Esophagus squamous epithelium (tissue), 4 donors: Measurements from ENCODE around the gene IGSF10.

Experiments used
- POLR2A ChIP-seq, 4 donors: fragments of 450-650 bp; IDR thresholded peaks; one replicate each; pipeline ENCODE4 v1.6.1; 2017; ENCODE audit warnings: antibody characterized with exemption in 4 of 4, mild to moderate bottlenecking in 4 of 4, moderate library complexity in 3 of 4
- TF ChIP-seq, protein P1 (sequence below), 6 experiments: fragments of 450-650 bp in 4 of 6; fragments of 200-600 bp in 2 of 6; sonication (generic) in 2 of 6; IDR thresholded peaks; one replicate each; pipeline ENCODE4 v1.5.1; 2016 to 2019; ENCODE audit warnings: antibody characterized with exemption in 6 of 6, mild to moderate bottlenecking in 4 of 6, moderate library complexity in 4 of 6

DNA sequence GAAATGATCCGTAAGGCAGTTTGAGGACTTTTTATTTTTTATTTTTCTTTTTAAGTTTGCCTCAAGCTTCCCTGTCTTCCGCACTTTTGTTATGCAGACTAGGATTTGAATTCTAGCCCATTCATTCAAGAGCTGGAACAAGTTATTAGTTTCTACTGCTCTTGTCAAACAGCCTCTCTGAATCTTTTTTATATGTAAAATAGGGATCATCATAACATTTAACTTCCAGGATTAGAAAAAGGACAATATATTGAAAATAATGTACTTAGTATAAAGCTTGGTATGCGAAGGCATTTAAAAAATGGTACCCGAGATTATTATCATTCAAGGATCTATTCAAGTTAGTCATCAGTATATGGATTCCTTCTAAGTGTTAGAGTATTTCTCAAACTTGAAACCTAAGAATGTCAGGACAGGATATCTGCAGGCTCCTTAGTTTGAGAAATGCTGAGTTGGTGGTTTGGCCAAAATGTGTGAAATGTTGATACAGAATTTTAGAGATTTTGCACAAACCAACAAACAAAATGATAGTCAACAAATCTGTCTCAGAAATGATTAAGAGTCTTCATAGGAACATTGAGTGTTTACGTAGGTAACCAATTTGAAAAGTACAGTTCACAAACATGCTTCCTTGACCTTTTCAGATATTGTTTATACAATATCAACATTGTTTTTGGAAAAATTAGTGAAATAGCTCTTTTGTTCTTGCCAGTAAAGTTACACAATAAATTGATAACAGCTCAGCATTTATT, 40.5 kb upstream of the IGSF10 start:
- TF ChIP-seq, protein P1, sequence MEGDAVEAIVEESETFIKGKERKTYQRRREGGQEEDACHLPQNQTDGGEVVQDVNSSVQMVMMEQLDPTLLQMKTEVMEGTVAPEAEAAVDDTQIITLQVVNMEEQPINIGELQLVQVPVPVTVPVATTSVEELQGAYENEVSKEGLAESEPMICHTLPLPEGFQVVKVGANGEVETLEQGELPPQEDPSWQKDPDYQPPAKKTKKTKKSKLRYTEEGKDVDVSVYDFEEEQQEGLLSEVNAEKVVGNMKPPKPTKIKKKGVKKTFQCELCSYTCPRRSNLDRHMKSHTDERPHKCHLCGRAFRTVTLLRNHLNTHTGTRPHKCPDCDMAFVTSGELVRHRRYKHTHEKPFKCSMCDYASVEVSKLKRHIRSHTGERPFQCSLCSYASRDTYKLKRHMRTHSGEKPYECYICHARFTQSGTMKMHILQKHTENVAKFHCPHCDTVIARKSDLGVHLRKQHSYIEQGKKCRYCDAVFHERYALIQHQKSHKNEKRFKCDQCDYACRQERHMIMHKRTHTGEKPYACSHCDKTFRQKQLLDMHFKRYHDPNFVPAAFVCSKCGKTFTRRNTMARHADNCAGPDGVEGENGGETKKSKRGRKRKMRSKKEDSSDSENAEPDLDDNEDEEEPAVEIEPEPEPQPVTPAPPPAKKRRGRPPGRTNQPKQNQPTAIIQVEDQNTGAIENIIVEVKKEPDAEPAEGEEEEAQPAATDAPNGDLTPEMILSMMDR (IDR thresholded peaks at IDR 0.05), result no peak
- TF ChIP-seq POLR2A (IDR thresholded peaks at IDR 0.05), result no peak
